Fibroblast of lung (primary cell): ENCODE data around the gene TNIP1. TPM values are rescaled to one million over a fixed set of nuclear protein-coding genes. Genes with fewer than 3 reads are reported as not detected.

Experiments
- DNase-seq, 2 donors: peaks; one replicate each; pipeline versions ENCODE4 v3.0.0 to v3.0.0-alpha.2; 2010; ENCODE audit warnings: low read depth in 2 of 2
- H2AFZ ChIP-seq: 2 replicates; pipeline ENCODE4 v1.5.1; 2012; ENCODE audit warnings: low read length, control low read depth, inconsistent platforms
- H3K27ac ChIP-seq: 2 replicates; pipeline ENCODE4 v1.5.1; 2011; ENCODE audit warnings: low read length, control low read depth; ENCODE audit not compliant: insufficient read depth
- H3K27me3 ChIP-seq: 2 replicates; pipeline ENCODE4 v1.5.1; 2011; ENCODE audit warnings: mild to moderate bottlenecking, low read length; ENCODE audit not compliant: control insufficient read depth, insufficient read depth
- H3K36me3 ChIP-seq: 2 replicates; pipeline ENCODE4 v1.5.1; 2011; ENCODE audit warnings: low read length; ENCODE audit not compliant: control insufficient read depth, insufficient read depth
- H3K4me1 ChIP-seq: 2 replicates; pipeline ENCODE4 v1.5.1; 2011; ENCODE audit warnings: low read length; ENCODE audit not compliant: control insufficient read depth, insufficient read depth; ENCODE audit errors: extremely low read depth
- H3K4me2 ChIP-seq: 2 replicates; pipeline ENCODE4 v1.5.1; 2011; ENCODE audit warnings: low read length, control low read depth; ENCODE audit not compliant: insufficient read depth; ENCODE audit errors: extremely low read depth
- H3K4me3 ChIP-seq, 4 experiments: fragments of 200-600 bp in 1 of 4; sonication (generic) in 1 of 4; replicated peaks in 1 of 4; 2 replicates each; pipeline ENCODE4 v1.5.1; 2011 to 2016; ENCODE audit warnings: low read length in 4 of 4, low read depth in 3 of 4, mild to moderate bottlenecking in 3 of 4, control low read depth in 2 of 4, inconsistent platforms in 1 of 4, mixed read lengths in 1 of 4; ENCODE audit not compliant: insufficient read depth in 1 of 4; ENCODE audit errors: control extremely low read depth in 1 of 4
- H3K79me2 ChIP-seq: 2 replicates; pipeline ENCODE4 v1.5.1; 2012; ENCODE audit warnings: mild to moderate bottlenecking, low read length, inconsistent platforms; ENCODE audit not compliant: control insufficient read depth, insufficient read depth
- H3K9ac ChIP-seq: 2 replicates; pipeline ENCODE4 v1.5.1; 2011; ENCODE audit warnings: mild to moderate bottlenecking, low read length, control low read depth; ENCODE audit not compliant: insufficient read depth
- H3K9me3 ChIP-seq: 2 replicates; pipeline ENCODE4 v1.5.1; 2012; ENCODE audit warnings: low read depth, low read length; ENCODE audit not compliant: control insufficient read depth, insufficient read depth
- H4K20me1 ChIP-seq: 2 replicates; pipeline ENCODE4 v1.5.1; 2011; ENCODE audit warnings: low read length; ENCODE audit not compliant: control insufficient read depth, insufficient read depth; ENCODE audit errors: extremely low read depth
- EZH2 ChIP-seq: IDR thresholded peaks from 2 replicates; pipeline ENCODE4 v1.5.1; 2012; ENCODE audit warnings: low read length, control low read depth, mild to moderate bottlenecking; ENCODE audit errors: missing control alignments
- polyA plus RNA-seq, 2 donors: library from polyadenylated mRNA; depleted of rRNA in 1 of 2; stranded (reverse) in 1 of 2; unstranded in 1 of 2; fragments of >200 nt; gene quantifications; 2 replicates each; pipeline ENCODE4 v1.2.1, GENCODE V29; 2011 to 2012; ENCODE audit warnings: missing spikeins in 1 of 2
- total RNA-seq: library from RNA; depleted of rRNA; stranded (reverse); fragments of >200 nt; gene quantifications from 2 replicates; pipeline ENCODE4 v1.2.1, GENCODE V29; 2014
- TF ChIP-seq, protein P1 (sequence below), 2 donors: IDR thresholded peaks in 1 of 2; conservative IDR thresholded peaks in 1 of 2; 1 replicate in 1 of 2; 2 replicates in 1 of 2; pipeline ENCODE4 v1.5.1; 2011 to 2012; ENCODE audit warnings: low read length in 2 of 2, control low read depth in 1 of 2, inconsistent platforms in 1 of 2, low read depth in 1 of 2, mild to moderate bottlenecking in 1 of 2

TNIP1 gene
- total and polyA plus RNA-seq, 2 donors (not counting 1 experiment from before 2014, with no cell fraction given) = 47.2 to 59.1 TPM

GRCh38 chr5:151038412-151038745 is 42.5 kb downstream of the TNIP1 start:
- TF ChIP-seq EZH2 = no peak
- TF ChIP-seq, protein P1, sequence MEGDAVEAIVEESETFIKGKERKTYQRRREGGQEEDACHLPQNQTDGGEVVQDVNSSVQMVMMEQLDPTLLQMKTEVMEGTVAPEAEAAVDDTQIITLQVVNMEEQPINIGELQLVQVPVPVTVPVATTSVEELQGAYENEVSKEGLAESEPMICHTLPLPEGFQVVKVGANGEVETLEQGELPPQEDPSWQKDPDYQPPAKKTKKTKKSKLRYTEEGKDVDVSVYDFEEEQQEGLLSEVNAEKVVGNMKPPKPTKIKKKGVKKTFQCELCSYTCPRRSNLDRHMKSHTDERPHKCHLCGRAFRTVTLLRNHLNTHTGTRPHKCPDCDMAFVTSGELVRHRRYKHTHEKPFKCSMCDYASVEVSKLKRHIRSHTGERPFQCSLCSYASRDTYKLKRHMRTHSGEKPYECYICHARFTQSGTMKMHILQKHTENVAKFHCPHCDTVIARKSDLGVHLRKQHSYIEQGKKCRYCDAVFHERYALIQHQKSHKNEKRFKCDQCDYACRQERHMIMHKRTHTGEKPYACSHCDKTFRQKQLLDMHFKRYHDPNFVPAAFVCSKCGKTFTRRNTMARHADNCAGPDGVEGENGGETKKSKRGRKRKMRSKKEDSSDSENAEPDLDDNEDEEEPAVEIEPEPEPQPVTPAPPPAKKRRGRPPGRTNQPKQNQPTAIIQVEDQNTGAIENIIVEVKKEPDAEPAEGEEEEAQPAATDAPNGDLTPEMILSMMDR (conservative IDR thresholded peaks at IDR 0.05 in 1 of 2, IDR thresholded peaks at IDR 0.05 in 1 of 2; ENCODE audit: low read depth in 1 of 2, low read length in 2 of 2) = no peak
- DNase-seq = no peak
- Histone ChIP-seq H3K36me3 (peaks cover 17% of the 10 kb centered on the region), H3K27me3 (no peaks in the 10 kb centered on the region), H3K79me2 (no peaks in the 10 kb centered on the region), H3K9me3 (no peaks in the 10 kb centered on the region), H3K4me2 (peak overlapping the region; percentile 19), H3K27ac (peak overlapping the region; percentile 53), H3K4me3 (no peak overlapping the region), H3K9ac (no peak overlapping the region), H3K4me1 (peaks cover 26% of the 10 kb centered on the region), H2AFZ (no peak overlapping the region), H4K20me1 (no peaks in the 10 kb centered on the region)

GRCh38 chr5:151037561-151038411 is 43.0 kb downstream of the TNIP1 start:
- TF ChIP-seq, protein P1 (conservative IDR thresholded peaks at IDR 0.05 in 1 of 2, IDR thresholded peaks at IDR 0.05 in 1 of 2; ENCODE audit: low read depth in 1 of 2, low read length in 2 of 2) = no peak
- TF ChIP-seq EZH2 = no peak
- no peak overlapping the region for H3K9ac ChIP-seq
- no peaks in the 10 kb centered on the region for H3K9me3 ChIP-seq
- H3K4me1 ChIP-seq = peaks cover 26% of the 10 kb centered on the region
- no peaks in the 10 kb centered on the region for H4K20me1 ChIP-seq
- no peak overlapping the region for H2AFZ ChIP-seq
- peaks cover 16% of the 10 kb centered on the region for H3K36me3 ChIP-seq
- H3K4me3 ChIP-seq = no peak overlapping the region
- H3K27me3 ChIP-seq = no peaks in the 10 kb centered on the region
- H3K27ac ChIP-seq = peak overlapping the region; percentile 53
- DNase-seq = peak; percentile 69 to 87
- H3K4me2 ChIP-seq = peak overlapping the region; percentile 19
- H3K79me2 ChIP-seq = no peaks in the 10 kb centered on the region

DNA sequence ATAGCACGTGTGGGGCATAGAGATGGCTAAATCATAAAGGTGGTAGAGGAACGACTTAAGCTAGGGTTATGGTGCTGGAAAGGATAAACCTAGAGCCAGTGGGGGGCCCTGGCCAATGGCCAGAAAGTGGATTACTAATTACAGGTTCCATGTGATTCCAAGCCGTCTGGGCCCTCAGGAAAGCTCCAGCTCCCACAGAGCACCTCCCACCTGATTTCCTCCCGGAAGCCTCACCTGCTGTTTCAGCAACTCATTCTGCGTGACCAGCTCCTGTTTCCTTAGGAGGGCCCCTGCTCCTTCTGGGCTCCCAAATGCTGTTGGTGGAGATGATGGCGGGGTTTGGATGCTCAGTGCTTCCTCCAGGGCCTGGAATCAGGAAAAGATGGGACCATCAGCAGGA is 44.3 kb downstream of the TNIP1 start:
- H3K4me2 ChIP-seq = no peak overlapping the region
- no peaks in the 10 kb centered on the region for H3K9me3 ChIP-seq
- no peak overlapping the region for H3K9ac ChIP-seq
- H4K20me1 ChIP-seq = no peaks in the 10 kb centered on the region
- peaks cover 16% of the 10 kb centered on the region for H3K36me3 ChIP-seq
- no peak overlapping the region for H3K4me3 ChIP-seq
- TF ChIP-seq, protein P1 (conservative IDR thresholded peaks at IDR 0.05 in 1 of 2, IDR thresholded peaks at IDR 0.05 in 1 of 2; ENCODE audit: low read depth in 1 of 2, low read length in 2 of 2) = no peak
- no peak for TF ChIP-seq EZH2
- no peak overlapping the region for H3K27ac ChIP-seq
- DNase-seq = no peak
- H3K4me1 ChIP-seq = peaks cover 26% of the 10 kb centered on the region
- H3K27me3 ChIP-seq = no peaks in the 10 kb centered on the region
- H2AFZ ChIP-seq = no peak overlapping the region
- no peaks in the 10 kb centered on the region for H3K79me2 ChIP-seq
